HG02763 (cell line): Measurements from ENCODE around the gene LRRC32.

Source experiments
- ATAC-seq: cut with Tn5 transposase; IDR thresholded peaks from one replicate; pipeline ENCODE4 v1.9.1; 2021; ENCODE audit warnings: mild to moderate bottlenecking, moderate library complexity; ENCODE audit not compliant: unreplicated experiment

Gene LRRC32

GRCh38 chr11:76670485-76671236 lies at the start of gene LRRC32:
TSS of gene LRRC32 (minus strand) at chr11:76670747. CDS start at chr11:76665954, 4,793 bp downstream.
- ATAC-seq = no peak

- ATAC-seq = no peak
These were observed 49.1 kb upstream of the LRRC32 start for GRCh38 chr11:76719686-76720085.

DNA sequence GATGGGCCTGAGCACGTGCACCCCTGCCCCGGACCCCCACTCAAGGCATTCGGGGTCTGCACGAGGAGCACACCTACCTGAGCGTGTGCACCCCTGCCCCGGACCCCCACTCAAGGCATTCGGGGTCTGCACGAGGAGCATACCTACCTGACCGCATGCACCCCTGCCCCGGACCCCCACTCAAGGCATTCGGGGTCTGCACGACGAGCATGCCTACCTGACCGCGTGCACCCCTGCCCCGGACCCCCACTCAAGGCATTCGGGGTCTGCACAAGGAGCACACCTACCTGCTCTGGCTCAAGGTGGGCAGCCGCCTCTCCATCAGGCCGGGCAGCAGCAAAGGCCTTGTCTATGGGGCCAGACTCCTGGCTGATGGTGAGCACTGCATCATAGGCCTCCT lies 48.7 kb upstream of the LRRC32 start:
- no peak for ATAC-seq

DNA sequence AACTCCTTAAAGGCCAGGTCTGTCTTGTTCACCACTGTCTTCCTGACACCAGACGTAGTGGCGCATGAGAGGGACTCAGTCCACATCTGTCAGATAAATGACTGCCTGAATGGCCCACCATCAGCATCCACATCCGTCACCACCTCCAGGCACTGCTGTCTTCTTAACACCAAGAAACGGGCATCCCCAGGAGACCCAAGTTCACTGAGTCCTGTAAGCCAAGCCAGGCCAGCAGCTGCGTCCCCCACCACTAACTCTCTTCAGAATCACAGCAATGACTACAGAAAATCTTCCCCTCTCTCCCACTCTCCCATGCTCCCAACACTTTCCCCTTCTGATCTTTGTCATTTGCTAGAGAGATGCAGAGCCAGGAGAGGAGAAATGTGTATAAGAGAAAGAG lies 47.3 kb upstream of the LRRC32 start:
- no peak for ATAC-seq

GRCh38 chr11:76717369-76717768 lies 46.8 kb upstream of the LRRC32 start:
- ATAC-seq = no peak

GRCh38 chr11:76716268-76716667 lies 45.7 kb upstream of the LRRC32 start:
- no peak for ATAC-seq

DNA sequence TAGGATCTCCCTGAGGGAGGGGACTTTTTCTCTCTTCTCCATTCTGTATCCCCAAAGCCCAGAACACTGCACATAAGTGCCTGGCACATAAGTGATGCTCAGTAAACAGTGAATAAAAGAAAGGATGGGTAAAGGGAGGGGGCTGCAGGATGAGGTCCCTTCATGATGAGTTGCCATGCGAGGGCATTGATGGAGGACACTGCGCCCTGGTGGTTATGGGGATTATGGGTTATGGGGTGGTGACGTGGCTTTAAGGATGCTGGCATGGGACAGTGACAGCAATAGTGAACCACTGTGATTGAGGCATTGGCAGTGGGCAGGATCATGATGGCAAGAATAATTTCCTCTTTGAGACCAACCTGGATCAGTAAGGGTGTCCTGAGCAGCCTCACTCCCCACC lies 43.9 kb upstream of the LRRC32 start:
- ATAC-seq = no peak

DNA sequence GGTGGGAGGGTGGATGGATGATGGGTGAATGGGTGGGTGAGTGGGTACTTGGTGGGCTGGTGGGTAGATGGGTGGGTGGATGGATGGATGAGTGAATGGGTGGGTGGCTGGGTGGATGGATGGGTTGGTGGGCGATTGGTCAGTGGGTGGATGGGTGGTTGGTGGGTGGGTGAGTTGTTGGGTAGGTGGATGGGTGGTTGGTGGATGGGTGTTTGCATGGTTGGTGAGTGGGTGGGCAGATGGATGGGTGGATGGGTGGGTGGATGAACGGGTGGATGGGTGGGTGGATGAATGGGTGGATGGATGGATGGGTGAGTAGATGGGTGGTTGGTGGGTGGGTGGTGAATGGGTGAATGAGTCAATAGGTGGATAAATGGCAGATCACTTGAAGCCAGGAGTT lies 43.0 kb upstream of the LRRC32 start:
- ATAC-seq = no peak

- ATAC-seq = no peak
These were observed 41.6 kb upstream of the LRRC32 start for GRCh38 chr11:76712125-76712524.

DNA sequence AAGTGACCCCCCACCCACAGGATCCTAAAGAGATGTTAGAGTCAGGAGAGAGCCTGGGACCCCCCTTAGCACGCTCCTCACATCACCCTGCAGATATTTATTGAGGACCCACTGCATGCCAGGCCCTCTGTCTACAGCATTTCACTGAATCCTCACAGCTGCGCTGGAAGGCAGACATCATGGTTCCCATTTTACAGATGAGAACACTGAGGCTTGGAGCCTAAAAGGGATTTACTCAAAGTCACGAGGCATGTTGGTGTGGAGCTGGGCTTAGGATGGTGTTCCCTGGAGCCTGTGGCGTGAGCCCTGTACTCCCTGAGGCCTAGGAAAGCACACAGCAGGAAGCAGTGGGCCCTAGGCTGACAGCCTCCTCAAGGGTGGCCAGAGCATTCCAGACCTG lies 39.2 kb upstream of the LRRC32 start:
- no peak for ATAC-seq

- ATAC-seq = no peak
These were observed 38.6 kb upstream of the LRRC32 start for GRCh38 chr11:76708972-76709660.

DNA sequence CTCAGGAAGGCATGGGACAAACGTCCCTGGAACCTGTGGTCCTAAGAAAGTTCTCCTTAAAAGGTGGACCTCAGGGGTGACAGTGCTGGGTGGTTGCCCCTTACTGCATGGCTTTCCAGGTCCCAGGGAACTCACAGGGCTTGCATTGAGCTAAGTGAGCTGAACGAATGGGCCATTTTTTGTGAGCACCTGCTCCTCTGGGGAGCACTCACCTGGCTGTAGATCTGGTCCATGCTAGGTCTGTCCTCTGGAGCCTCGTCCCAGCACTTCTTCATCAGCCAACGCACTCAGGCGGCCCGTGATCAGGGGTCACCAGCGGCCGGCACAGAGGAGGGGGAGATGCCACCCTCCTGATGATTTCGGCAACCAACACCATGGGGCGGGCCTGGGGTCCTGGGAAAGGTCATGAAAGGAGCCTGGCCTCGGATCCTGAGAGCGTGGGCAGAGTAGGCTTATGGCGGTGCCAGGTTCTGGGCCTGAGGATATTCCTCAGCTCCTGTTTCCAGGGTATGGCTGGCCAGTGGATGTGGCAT lies 36.8 kb upstream of the LRRC32 start:
- no peak for ATAC-seq

DNA sequence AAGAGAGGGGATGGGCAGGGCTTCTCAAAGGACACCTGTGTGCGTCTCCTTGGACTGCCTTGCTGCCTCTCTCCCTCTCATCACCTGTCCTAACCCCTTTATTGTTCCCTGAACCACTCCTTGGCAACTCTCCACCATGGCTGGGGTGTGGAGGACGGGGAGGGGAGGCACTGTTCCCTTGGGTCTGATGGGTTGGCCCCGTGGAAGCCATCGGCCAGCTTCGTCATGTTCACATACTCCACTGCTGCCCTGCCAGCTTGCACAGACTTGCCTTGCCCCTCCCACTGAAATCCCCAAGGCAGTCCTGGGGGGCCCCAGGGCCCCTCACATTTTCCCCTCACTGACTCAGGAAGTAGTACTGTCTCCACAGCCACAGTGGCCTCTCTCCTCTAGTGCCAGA lies 36.1 kb upstream of the LRRC32 start:
- no peak for ATAC-seq

DNA sequence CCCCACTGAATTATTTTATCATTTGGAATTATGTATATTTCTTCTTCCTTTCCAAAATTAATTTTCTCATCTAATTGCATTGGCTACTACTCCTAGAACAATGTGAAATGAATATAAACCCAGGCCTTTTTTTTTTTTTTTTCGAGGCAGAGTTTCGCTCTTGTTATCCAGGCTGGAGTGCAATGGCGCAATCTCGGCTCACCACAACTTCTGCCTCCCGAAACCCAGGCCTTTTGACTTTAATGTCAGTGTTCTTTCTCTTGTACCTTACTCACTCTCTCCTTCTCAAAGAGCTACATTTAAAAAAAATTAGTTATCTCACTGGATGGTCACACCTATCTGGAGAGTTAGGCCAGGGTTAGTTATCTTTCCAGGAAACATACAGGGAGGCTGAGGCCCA lies 35.3 kb upstream of the LRRC32 start:
- ATAC-seq = no peak

- ATAC-seq = no peak
These were observed 33.8 kb upstream of the LRRC32 start for GRCh38 chr11:76704171-76704948.

GRCh38 chr11:76703707-76704106 lies 33.2 kb upstream of the LRRC32 start:
- no peak for ATAC-seq

- no peak for ATAC-seq
These were observed 32.0 kb upstream of the LRRC32 start for GRCh38 chr11:76702336-76703128.

- no peak for ATAC-seq
These were observed 30.9 kb upstream of the LRRC32 start for GRCh38 chr11:76701294-76702040.

- ATAC-seq = no peak
These were observed 29.9 kb upstream of the LRRC32 start for GRCh38 chr11:76700177-76701100.
